HepG2 (cell line): ENCODE results near the gene M1AP. TPM values are rescaled to one million over a fixed set of nuclear protein-coding genes. Genes with fewer than 3 reads are reported as not detected.
A peak's percentile ranks its signal among the peaks of the same experiment; 100 is the strongest.

Experiments
- AHR ChIP-seq: IDR thresholded peaks from 2 replicates; pipeline ENCODE4 v1.6.1; 2018; ENCODE audit warnings: missing genetic modification reagents, missing compliant biosample characterization
- GTF3A ChIP-seq: sonication (generic); formaldehyde crosslinking; conservative IDR thresholded peaks from 2 replicates; pipeline ENCODE4 v1.4.0; 2020; ENCODE audit warnings: mild to moderate bottlenecking, missing genetic modification reagents
- KDM6A ChIP-seq: IDR thresholded peaks from 2 replicates; pipeline ENCODE4 v1.6.1; 2016; ENCODE audit warnings: low read depth
- MAZ ChIP-seq, 2 experiments: sonication (generic) in 1 of 2; formaldehyde crosslinking in 1 of 2; IDR thresholded peaks; 2 replicates each; pipeline versions ENCODE4 v1.5.0 to v1.6.1; 2012 to 2020; ENCODE audit warnings: low read depth in 2 of 2, mild to moderate bottlenecking in 2 of 2, borderline replicate concordance in 1 of 2, improper control_type of control experiment in 1 of 2, low read length in 1 of 2, missing genetic modification reagents in 1 of 2, moderate library complexity in 1 of 2
- NFYB ChIP-seq: sonication (generic); formaldehyde crosslinking; IDR thresholded peaks from 2 replicates; pipeline ENCODE4 v1.4.0; 2020; ENCODE audit warnings: missing genetic modification reagents
- PPARG ChIP-seq: conservative IDR thresholded peaks from 2 replicates; pipeline ENCODE4 v1.6.1; 2016; ENCODE audit warnings: missing biosample characterization, missing genetic modification reagents
- REPIN1 ChIP-seq: sonication (generic); formaldehyde crosslinking; IDR thresholded peaks from 2 replicates; pipeline ENCODE4 v1.8.0; 2022; ENCODE audit warnings: missing genetic modification reagents, low read depth, mild to moderate bottlenecking, borderline replicate concordance
- SCMH1 ChIP-seq: sonication (generic); formaldehyde crosslinking; IDR thresholded peaks from 2 replicates; pipeline ENCODE4 v1.9.0; 2021; ENCODE audit warnings: missing genetic modification reagents, mild to moderate bottlenecking, borderline replicate concordance
- SOX6 ChIP-seq, 2 experiments: fragments of 450-650 bp in 1 of 2; sonication (generic) in 1 of 2; formaldehyde crosslinking in 1 of 2; IDR thresholded peaks; 2 replicates each; pipeline versions ENCODE4 v1.4.0 to v1.6.1; 2017 to 2020; ENCODE audit warnings: antibody characterized with exemption in 1 of 2, mild to moderate bottlenecking in 1 of 2, missing genetic modification reagents in 1 of 2
- SP1 ChIP-seq, 2 experiments: fragments of 450-650 bp in 1 of 2; sonication (generic) in 1 of 2; formaldehyde crosslinking in 1 of 2; IDR thresholded peaks; 2 replicates each; pipeline versions ENCODE4 v1.4.0 to v1.6.1; 2016 to 2020; ENCODE audit warnings: missing genetic modification reagents in 1 of 2
- TARDBP ChIP-seq: sonication (generic); formaldehyde crosslinking; IDR thresholded peaks from 2 replicates; pipeline ENCODE4 v1.8.0; 2022; ENCODE audit warnings: mild to moderate bottlenecking, missing genetic modification reagents
- TCF7 ChIP-seq: sonication (generic); IDR thresholded peaks from 2 replicates; pipeline ENCODE4 v1.6.1; 2016; ENCODE audit warnings: antibody characterized with exemption, low read depth
- TFAP4 ChIP-seq: sonication (generic); IDR thresholded peaks from 2 replicates; pipeline ENCODE4 v1.6.1; 2016; ENCODE audit warnings: low read depth, borderline replicate concordance
- YY1 ChIP-seq: IDR thresholded peaks from 2 replicates; pipeline ENCODE4 v1.6.1; 2011; ENCODE audit warnings: low read length, low read depth, moderate library complexity, mild to moderate bottlenecking; ENCODE audit not compliant: insufficient read depth, insufficient replicate concordance
- ZBTB3 ChIP-seq: sonication (generic); formaldehyde crosslinking; IDR thresholded peaks from 2 replicates; pipeline ENCODE4 v1.4.0; 2020; ENCODE audit warnings: low read depth, mild to moderate bottlenecking, moderate library complexity, missing genetic modification reagents, borderline replicate concordance
- ZNF205 ChIP-seq: IDR thresholded peaks from 2 replicates; pipeline ENCODE4 v1.6.1; 2018; ENCODE audit warnings: missing biosample characterization, missing genetic modification reagents
- ZNF34 ChIP-seq: sonication (generic); formaldehyde crosslinking; IDR thresholded peaks from 2 replicates; pipeline ENCODE4 v1.4.0; 2020; ENCODE audit warnings: mild to moderate bottlenecking, missing genetic modification reagents, borderline replicate concordance
- ZNF468 ChIP-seq: sonication (generic); formaldehyde crosslinking; IDR thresholded peaks from 2 replicates; pipeline ENCODE4 v1.8.0; 2022; ENCODE audit warnings: mild to moderate bottlenecking, moderate library complexity, missing genetic modification reagents
- ZNF550 ChIP-seq: sonication (generic); formaldehyde crosslinking; IDR thresholded peaks from 2 replicates; pipeline ENCODE4 v1.4.0; 2020; ENCODE audit warnings: mild to moderate bottlenecking, missing genetic modification reagents, borderline replicate concordance
- ZNF558 ChIP-seq: sonication (generic); formaldehyde crosslinking; IDR thresholded peaks from 2 replicates; pipeline ENCODE4 v1.9.0; 2022; ENCODE audit warnings: mild to moderate bottlenecking, missing genetic modification reagents, borderline replicate concordance
- ZNF674 ChIP-seq: sonication (generic); formaldehyde crosslinking; IDR thresholded peaks from 2 replicates; pipeline ENCODE4 v1.5.0; 2020; ENCODE audit warnings: low read depth, mild to moderate bottlenecking, missing genetic modification reagents
- ZNF780A ChIP-seq: sonication (generic); formaldehyde crosslinking; IDR thresholded peaks from 2 replicates; pipeline ENCODE4 v1.8.0; 2022; ENCODE audit warnings: mild to moderate bottlenecking, missing genetic modification reagents, moderate library complexity
- ZSCAN12 ChIP-seq: sonication (generic); formaldehyde crosslinking; IDR thresholded peaks from 2 replicates; pipeline ENCODE4 v1.9.0; 2021; ENCODE audit warnings: mild to moderate bottlenecking, missing genetic modification reagents
- polyA plus RNA-seq, 8 experiments: library from polyadenylated mRNA; depleted of rRNA in 3 of 8; stranded (reverse) in 7 of 8; unstranded in 1 of 8; fragments of >200 nt; fragmentation: Illumina TruSeq in 4 of 8; extraction: Trizol in 4 of 8; gene quantifications; 2 replicates each; pipeline versions ENCODE4 v1.2.1 to v1.2.3, GENCODE V29; 2011 to 2016; ENCODE audit warnings: low read depth in 4 of 8, missing spikeins in 1 of 8, mixed read lengths in 1 of 8; ENCODE audit not compliant: insufficient read depth in 1 of 8
- total RNA-seq, 5 experiments: library from RNA; depleted of rRNA; stranded (reverse); fragments of >200 nt; fragmentation: Illumina TruSeq; extraction: Trizol; gene quantifications; 2 replicates each; pipeline ENCODE4 v1.2.3, GENCODE V29; 2016; ENCODE audit warnings: low read depth in 1 of 5
- TF ChIP-seq, protein P1 (sequence below): sonication (generic); formaldehyde crosslinking; IDR thresholded peaks from 2 replicates; pipeline ENCODE4 v1.4.0; 2020; ENCODE audit warnings: mild to moderate bottlenecking, low read depth, missing genetic modification reagents
- TF ChIP-seq, protein P2 (sequence below): IDR thresholded peaks from 2 replicates; pipeline ENCODE4 v1.6.1; 2016

Gene M1AP
- total and polyA plus RNA-seq, 2 of the 13 experiments (the other 11 are each of a cell fraction or from before 2014, with no cell fraction given) = not detected

GRCh38 chr2:74553892-74554819 lies 94.0 kb downstream of the M1AP start, which contains the start of the genes DOK1 and LOXL3 (continued):
- TF ChIP-seq ZNF34 (CRISPR knock-in tag) (no peak), ZNF780A (CRISPR knock-in tag) (no peak), PPARG (no peak), GTF3A (no peak), SOX6 (IDR thresholded peaks at IDR 0.05) (no peak), SOX6 (CRISPR knock-in tag; IDR thresholded peaks at IDR 0.05) (peak; percentile 20; the same call in 1 of the 2 replicates), ZNF205 (CRISPR knock-in tag) (no peak), TARDBP (CRISPR knock-in tag) (peak; percentile 57; the same call in 1 of the 2 replicates), SP1 (IDR thresholded peaks at IDR 0.05) (no peak), SP1 (CRISPR knock-in tag; IDR thresholded peaks at IDR 0.05) (no peak; the same call in 1 of the 2 replicates), ZBTB3 (CRISPR knock-in tag) (no peak), ZNF674 (CRISPR knock-in tag) (no peak), AHR (no peak), REPIN1 (no peak), ZSCAN12 (CRISPR knock-in tag) (no peak), ZNF558 (CRISPR knock-in tag) (no peak), TCF7 (no peak), NFYB (CRISPR knock-in tag) (no peak), SCMH1 (CRISPR knock-in tag) (no peak), MAZ (IDR thresholded peaks at IDR 0.05; ENCODE audit: borderline replicate concordance, low read depth, low read length) (0 out of 2 replicates have a peak, but pooled peaks have one; percentile 18), MAZ (CRISPR knock-in tag; IDR thresholded peaks at IDR 0.05; ENCODE audit: low read depth) (no peak), ZNF468 (no peak), TFAP4 (no peak), KDM6A (CRISPR knock-in tag) (no peak), ZNF550 (CRISPR knock-in tag) (0 out of 2 replicates have a peak, but pooled peaks have one; percentile 48), YY1 (peak; percentile 48)
- TF ChIP-seq, protein P1, sequence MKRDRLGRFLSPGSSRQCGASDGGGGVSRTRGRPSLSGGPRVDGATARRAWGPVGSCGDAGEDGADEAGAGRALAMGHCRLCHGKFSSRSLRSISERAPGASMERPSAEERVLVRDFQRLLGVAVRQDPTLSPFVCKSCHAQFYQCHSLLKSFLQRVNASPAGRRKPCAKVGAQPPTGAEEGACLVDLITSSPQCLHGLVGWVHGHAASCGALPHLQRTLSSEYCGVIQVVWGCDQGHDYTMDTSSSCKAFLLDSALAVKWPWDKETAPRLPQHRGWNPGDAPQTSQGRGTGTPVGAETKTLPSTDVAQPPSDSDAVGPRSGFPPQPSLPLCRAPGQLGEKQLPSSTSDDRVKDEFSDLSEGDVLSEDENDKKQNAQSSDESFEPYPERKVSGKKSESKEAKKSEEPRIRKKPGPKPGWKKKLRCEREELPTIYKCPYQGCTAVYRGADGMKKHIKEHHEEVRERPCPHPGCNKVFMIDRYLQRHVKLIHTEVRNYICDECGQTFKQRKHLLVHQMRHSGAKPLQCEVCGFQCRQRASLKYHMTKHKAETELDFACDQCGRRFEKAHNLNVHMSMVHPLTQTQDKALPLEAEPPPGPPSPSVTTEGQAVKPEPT = no peak; the same call in none of the 2 replicates
- TF ChIP-seq, protein P2, sequence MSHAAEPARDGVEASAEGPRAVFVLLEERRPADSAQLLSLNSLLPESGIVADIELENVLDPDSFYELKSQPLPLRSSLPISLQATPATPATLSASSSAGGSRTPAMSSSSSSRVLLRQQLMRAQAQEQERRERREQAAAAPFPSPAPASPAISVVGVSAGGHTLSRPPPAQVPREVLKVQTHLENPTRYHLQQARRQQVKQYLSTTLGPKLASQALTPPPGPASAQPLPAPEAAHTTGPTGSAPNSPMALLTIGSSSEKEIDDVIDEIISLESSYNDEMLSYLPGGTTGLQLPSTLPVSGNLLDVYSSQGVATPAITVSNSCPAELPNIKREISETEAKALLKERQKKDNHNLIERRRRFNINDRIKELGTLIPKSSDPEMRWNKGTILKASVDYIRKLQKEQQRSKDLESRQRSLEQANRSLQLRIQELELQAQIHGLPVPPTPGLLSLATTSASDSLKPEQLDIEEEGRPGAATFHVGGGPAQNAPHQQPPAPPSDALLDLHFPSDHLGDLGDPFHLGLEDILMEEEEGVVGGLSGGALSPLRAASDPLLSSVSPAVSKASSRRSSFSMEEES (CRISPR knock-in tag) = no peak
